ENCODE results near the gene MAN1C1. TPM values are rescaled to one million over a fixed set of nuclear protein-coding genes. Genes with fewer than 3 reads are reported as not detected.

Gene MAN1C1
- total and polyA plus RNA-seq, 4 donors = 4.6 to 14.7 (median 13.1) TPM

- Histone ChIP-seq H3K4me3 (no peak overlapping the region), H3K27ac (ENCODE audit: low read depth in 1 of 2, low read length in 1 of 2) (no peak overlapping the region), H3K4me1 (ENCODE audit: control insufficient read depth in 5 of 5, insufficient read depth in 5 of 5, low read length in 5 of 5) (peaks cover 3 to 15% (median 5%) of the 10 kb centered on the region in 5 donors), H3K36me3 (ENCODE audit: control insufficient read depth in 4 of 4, insufficient read depth in 4 of 4, low read length in 4 of 4) (no peaks in the 10 kb centered on the region), H3K9me3 (ENCODE audit: control insufficient read depth in 4 of 4, insufficient read depth in 3 of 4, low read length in 3 of 4) (peaks cover 0 to 2% (median 0%) of the 10 kb centered on the region in 4 donors), H3K27me3 (ENCODE audit: control insufficient read depth in 3 of 3, insufficient read depth in 3 of 3, low read length in 2 of 3) (peaks cover 0 to 5% (median 0%) of the 10 kb centered on the region in 3 donors), H3K9ac (ENCODE audit: insufficient read depth in 1 of 2, low read length in 2 of 2) (no peak overlapping the region)
- TF ChIP-seq CTCF (IDR thresholded peaks at IDR 0.05; ENCODE audit: control extremely low read depth, extremely low read depth) = no peak
- no peak for ATAC-seq (ENCODE audit: insufficient read depth, low FRiP score)
- no peak for DNase-seq
- WGBS, 2 donors = 75 to 92% methylated on average over 4 of the region's 4 CpGs
Observed at GRCh38 chr1:25623007-25623406, 6.4 kb downstream of the MAN1C1 start.

GRCh38 chr1:25623731-25624130, 7.1 kb downstream of the MAN1C1 start:
- peaks cover 0 to 11% (median 5%) of the 10 kb centered on the region in 5 donors for H3K4me1 ChIP-seq (ENCODE audit: control insufficient read depth in 5 of 5, insufficient read depth in 5 of 5, low read length in 5 of 5)
- H3K4me3 ChIP-seq = no peak overlapping the region
- H3K9me3 ChIP-seq (ENCODE audit: control insufficient read depth in 4 of 4, insufficient read depth in 3 of 4, low read length in 3 of 4) = peaks cover 0 to 2% (median 0%) of the 10 kb centered on the region in 4 donors
- H3K9ac ChIP-seq (ENCODE audit: insufficient read depth in 1 of 2, low read length in 2 of 2) = no peak overlapping the region
- TF ChIP-seq CTCF (IDR thresholded peaks at IDR 0.05; ENCODE audit: control extremely low read depth, extremely low read depth) = no peak
- DNase-seq (no peak), ATAC-seq (ENCODE audit: insufficient read depth, low FRiP score) (no peak)
- no peak overlapping the region for H3K27ac ChIP-seq (ENCODE audit: low read depth in 1 of 2, low read length in 1 of 2)
- 81 to 89% methylated on average over 4 of the region's 4 CpGs for WGBS, 2 donors
- H3K36me3 ChIP-seq (ENCODE audit: control insufficient read depth in 4 of 4, insufficient read depth in 4 of 4, low read length in 4 of 4) = no peaks in the 10 kb centered on the region
- peaks cover 0 to under 1% (median 0%) of the 10 kb centered on the region in 3 donors for H3K27me3 ChIP-seq (ENCODE audit: control insufficient read depth in 3 of 3, insufficient read depth in 3 of 3, low read length in 2 of 3)

GRCh38 chr1:25624156-25624555, 7.6 kb downstream of the MAN1C1 start:
- TF ChIP-seq CTCF (IDR thresholded peaks at IDR 0.05; ENCODE audit: control extremely low read depth, extremely low read depth) = no peak
- no peaks in the 10 kb centered on the region for H3K36me3 ChIP-seq (ENCODE audit: control insufficient read depth in 4 of 4, insufficient read depth in 4 of 4, low read length in 4 of 4)

GRCh38 chr1:25624604-25625003, 8.0 kb downstream of the MAN1C1 start:
- Histone ChIP-seq H3K4me1 (ENCODE audit: control insufficient read depth in 5 of 5, insufficient read depth in 5 of 5, low read length in 5 of 5) (peaks cover 0 to 9% (median under 1%) of the 10 kb centered on the region in 5 donors), H3K27me3 (ENCODE audit: control insufficient read depth in 3 of 3, insufficient read depth in 3 of 3, low read length in 2 of 3) (no peaks in the 10 kb centered on the region), H3K9me3 (ENCODE audit: control insufficient read depth in 4 of 4, insufficient read depth in 3 of 4, low read length in 3 of 4) (peaks cover 0 to 2% (median 0%) of the 10 kb centered on the region in 4 donors), H3K9ac (ENCODE audit: insufficient read depth in 1 of 2, low read length in 2 of 2) (no peak overlapping the region), H3K27ac (ENCODE audit: low read depth in 1 of 2, low read length in 1 of 2) (no peak overlapping the region), H3K4me3 (no peak overlapping the region), H3K36me3 (ENCODE audit: control insufficient read depth in 4 of 4, insufficient read depth in 4 of 4, low read length in 4 of 4) (no peaks in the 10 kb centered on the region)
- WGBS, 2 donors = 91 to 96% methylated on average over 5 of the region's 5 CpGs
- no peak for DNase-seq
- ATAC-seq (ENCODE audit: insufficient read depth, low FRiP score) = no peak
- TF ChIP-seq CTCF (IDR thresholded peaks at IDR 0.05; ENCODE audit: control extremely low read depth, extremely low read depth) = no peak

More at GRCh38 chr1:25624156-25624555, 7.6 kb downstream of the MAN1C1 start:
- Histone ChIP-seq H3K27ac (ENCODE audit: low read depth in 1 of 2, low read length in 1 of 2) (no peak overlapping the region), H3K27me3 (ENCODE audit: control insufficient read depth in 3 of 3, insufficient read depth in 3 of 3, low read length in 2 of 3) (no peaks in the 10 kb centered on the region), H3K4me1 (ENCODE audit: control insufficient read depth in 5 of 5, insufficient read depth in 5 of 5, low read length in 5 of 5) (peaks cover 0 to 9% (median 4%) of the 10 kb centered on the region in 5 donors), H3K4me3 (no peak overlapping the region), H3K9me3 (ENCODE audit: control insufficient read depth in 4 of 4, insufficient read depth in 3 of 4, low read length in 3 of 4) (peaks cover 0 to 2% (median 0%) of the 10 kb centered on the region in 4 donors), H3K9ac (ENCODE audit: insufficient read depth in 1 of 2, low read length in 2 of 2) (no peak overlapping the region)
- no peak for ATAC-seq (ENCODE audit: insufficient read depth, low FRiP score)
- WGBS, 2 donors = 58 to 68% methylated on average over 3 of the region's 3 CpGs
- DNase-seq = no peak
